Mesodermal cell (in vitro differentiated cells): ENCODE results near the gene KRTAP5-9.

ENCODE experiments used
- H3K27ac ChIP-seq: 2 replicates; pipeline ENCODE4 v1.7.0; 2013; ENCODE audit warnings: mild to moderate bottlenecking, low read depth, low read length, moderate library complexity; ENCODE audit not compliant: severe bottlenecking
- H3K36me3 ChIP-seq: 2 replicates; pipeline ENCODE4 v1.7.1; 2013; ENCODE audit warnings: mild to moderate bottlenecking, low read length, moderate library complexity; ENCODE audit not compliant: control insufficient read depth, insufficient read depth
- H3K4me1 ChIP-seq: one replicate; pipeline ENCODE4 v1.7.1; 2013; ENCODE audit warnings: mild to moderate bottlenecking, low read length; ENCODE audit not compliant: insufficient read depth, control insufficient read depth, poor library complexity, severe bottlenecking
- H3K4me3 ChIP-seq: 2 replicates; pipeline ENCODE4 v1.7.0; 2013; ENCODE audit warnings: low read length, control low read depth, mild to moderate bottlenecking; ENCODE audit not compliant: insufficient read depth, poor library complexity, severe bottlenecking; ENCODE audit errors: extremely low read depth
- H3K9me3 ChIP-seq: 2 replicates; pipeline ENCODE4 v1.7.1; 2013; ENCODE audit warnings: mild to moderate bottlenecking, low read length, moderate library complexity; ENCODE audit not compliant: control insufficient read depth
- WGBS, 2 experiments: methylation state at CpG; one replicate each; pipeline ENCODE4 v1.1.5; 2013; ENCODE audit warnings: missing lambda C conversion rate in 2 of 2; ENCODE audit not compliant: insufficient coverage in 2 of 2; 5-methylcytosine and 5-hydroxymethylcytosine counted together

KRTAP5-9 gene

DNA sequence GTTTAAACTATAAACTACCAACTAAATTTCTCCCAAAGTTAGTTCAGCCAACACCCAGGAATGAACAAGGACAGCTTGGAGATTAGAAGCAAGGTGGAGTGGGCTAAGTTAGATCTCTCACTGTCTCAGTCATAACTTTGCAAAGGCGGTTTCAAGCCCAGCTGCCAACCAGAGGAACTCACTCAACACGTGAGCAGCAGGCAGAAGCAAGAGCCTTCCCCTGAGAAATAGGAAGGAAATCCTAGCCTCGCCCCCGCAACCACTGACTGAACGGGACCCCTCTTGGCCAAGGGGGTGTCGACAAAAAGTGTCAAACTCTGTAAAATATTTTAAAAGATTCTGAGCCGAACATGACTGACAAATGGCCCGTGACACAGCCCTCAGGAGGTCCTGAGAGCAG, 4.4 kb upstream of the KRTAP5-9 start:
- Histone ChIP-seq H3K36me3 (no peaks in the 10 kb centered on the region), H3K4me1 (no peaks in the 10 kb centered on the region), H3K27ac (no peak overlapping the region), H3K4me3 (no peak overlapping the region), H3K9me3 (peaks cover 4% of the 10 kb centered on the region)
- WGBS, 2 experiments, result 86 to 89% methylated on average over 6 to 7 of the region's 8 CpGs

DNA sequence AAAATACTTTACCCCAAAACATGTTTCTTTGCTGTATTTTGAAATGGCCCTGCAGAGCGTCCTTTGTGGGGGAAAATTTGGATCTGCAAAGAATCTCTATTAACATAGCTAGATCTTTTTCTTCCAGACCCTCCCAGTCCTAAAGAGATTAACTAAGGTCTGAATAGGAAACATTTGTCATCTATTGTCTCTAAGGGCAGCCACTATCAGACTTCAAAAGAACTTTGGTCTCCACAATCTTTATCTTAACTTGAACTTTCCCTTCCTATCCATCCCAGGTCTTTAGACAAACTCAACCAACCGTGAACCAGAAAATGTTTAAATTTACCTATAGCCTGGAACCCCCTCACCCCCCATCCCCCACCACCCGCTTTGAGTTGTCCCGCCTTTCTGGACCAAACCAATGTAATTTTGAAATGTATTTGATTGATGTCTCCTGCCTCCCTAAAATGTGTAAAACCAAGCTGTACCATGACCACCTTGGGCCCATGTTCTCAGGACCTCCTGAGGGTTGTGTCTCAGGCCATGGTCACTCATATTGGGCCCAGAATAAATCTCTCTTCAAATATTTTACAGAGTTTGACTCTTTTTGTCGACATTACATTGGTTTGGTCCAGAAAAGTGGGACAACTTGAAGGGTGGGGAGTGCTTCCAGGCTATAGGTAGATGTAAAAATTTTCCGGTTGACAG, 3.5 kb upstream of the KRTAP5-9 start:
- no peak overlapping the region for H3K4me3 ChIP-seq
- H3K4me1 ChIP-seq, result no peaks in the 10 kb centered on the region
- WGBS, 2 experiments, result 90% methylated on average over 1 of the region's 6 CpGs; no CpG with 5 or more reads in 1 of the 2 experiments
- no peak overlapping the region for H3K27ac ChIP-seq
- peaks cover 4% of the 10 kb centered on the region for H3K9me3 ChIP-seq
- H3K36me3 ChIP-seq, result no peaks in the 10 kb centered on the region

DNA sequence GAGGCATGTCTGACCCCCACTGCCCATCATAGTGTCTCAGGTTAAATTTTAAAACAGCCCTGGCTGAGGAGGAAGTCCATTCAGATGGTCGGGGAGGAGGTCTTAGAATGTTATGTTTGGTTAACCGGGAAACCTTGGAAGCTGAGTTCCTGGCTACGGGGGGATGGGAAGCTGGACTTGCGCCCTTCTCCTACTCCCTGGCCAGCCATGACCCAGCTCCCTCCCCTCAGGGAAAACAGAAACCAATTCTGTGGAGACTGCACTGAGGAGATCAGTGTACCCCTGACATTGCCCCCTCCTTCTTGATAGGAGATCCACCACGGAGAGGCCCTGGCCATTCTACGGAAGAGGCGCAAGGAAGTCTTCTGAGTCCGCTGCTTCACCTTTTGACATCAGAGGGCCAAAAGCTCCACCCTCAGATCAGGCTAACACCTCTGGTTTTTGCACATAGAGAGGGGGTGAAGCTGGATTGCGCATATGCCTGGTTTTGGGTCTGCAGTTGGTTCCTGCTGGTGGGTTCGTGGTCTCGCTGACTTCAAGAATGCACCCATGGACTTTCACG, 2.7 kb upstream of the KRTAP5-9 start:
- Histone ChIP-seq H3K4me1 (no peaks in the 10 kb centered on the region), H3K4me3 (no peak overlapping the region), H3K27ac (no peak overlapping the region), H3K9me3 (peaks cover 4% of the 10 kb centered on the region), H3K36me3 (no peaks in the 10 kb centered on the region)
- WGBS, 2 experiments, result 97 to 98% methylated on average over 6 to 8 of the region's 12 CpGs

DNA sequence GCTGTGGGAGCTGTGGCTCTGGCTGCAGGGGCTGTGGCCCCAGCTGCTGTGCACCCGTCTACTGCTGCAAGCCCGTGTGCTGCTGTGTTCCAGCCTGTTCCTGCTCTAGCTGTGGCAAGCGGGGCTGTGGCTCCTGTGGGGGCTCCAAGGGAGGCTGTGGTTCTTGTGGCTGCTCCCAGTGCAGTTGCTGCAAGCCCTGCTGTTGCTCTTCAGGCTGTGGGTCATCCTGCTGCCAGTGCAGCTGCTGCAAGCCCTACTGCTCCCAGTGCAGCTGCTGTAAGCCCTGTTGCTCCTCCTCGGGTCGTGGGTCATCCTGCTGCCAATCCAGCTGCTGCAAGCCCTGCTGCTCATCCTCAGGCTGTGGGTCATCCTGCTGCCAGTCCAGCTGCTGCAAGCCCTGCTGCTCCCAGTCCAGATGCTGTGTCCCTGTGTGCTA, 514 bp downstream of the KRTAP5-9 start:
- Histone ChIP-seq H3K9me3 (peaks cover 4% of the 10 kb centered on the region), H3K36me3 (no peaks in the 10 kb centered on the region), H3K4me1 (no peaks in the 10 kb centered on the region), H3K4me3 (no peak overlapping the region), H3K27ac (no peak overlapping the region)
- 73 to 83% methylated on average over 5 of the region's 5 CpGs for WGBS, 2 experiments

DNA sequence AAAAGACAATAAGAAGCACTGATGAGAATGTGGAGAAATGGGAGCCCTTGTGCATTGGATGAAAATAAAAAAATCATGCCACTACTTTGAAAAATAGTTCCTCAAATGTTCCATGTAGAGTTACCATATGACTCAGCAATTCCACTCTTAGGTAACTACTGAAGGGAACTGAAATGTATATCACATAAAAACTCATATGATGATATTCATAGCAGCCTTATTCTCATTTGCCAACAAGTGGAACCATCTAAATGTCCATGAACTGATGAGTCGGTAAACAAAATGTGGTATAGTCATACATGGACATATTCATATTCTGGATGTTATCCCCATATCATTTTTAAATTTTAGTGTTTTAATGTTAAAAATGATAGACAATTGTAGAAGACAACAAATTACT, 3.5 kb downstream of the KRTAP5-9 start:
- no CpG with 5 or more reads among the region's 1 CpG for WGBS, 2 experiments
- H3K36me3 ChIP-seq, result no peaks in the 10 kb centered on the region
- H3K4me1 ChIP-seq, result no peaks in the 10 kb centered on the region

DNA sequence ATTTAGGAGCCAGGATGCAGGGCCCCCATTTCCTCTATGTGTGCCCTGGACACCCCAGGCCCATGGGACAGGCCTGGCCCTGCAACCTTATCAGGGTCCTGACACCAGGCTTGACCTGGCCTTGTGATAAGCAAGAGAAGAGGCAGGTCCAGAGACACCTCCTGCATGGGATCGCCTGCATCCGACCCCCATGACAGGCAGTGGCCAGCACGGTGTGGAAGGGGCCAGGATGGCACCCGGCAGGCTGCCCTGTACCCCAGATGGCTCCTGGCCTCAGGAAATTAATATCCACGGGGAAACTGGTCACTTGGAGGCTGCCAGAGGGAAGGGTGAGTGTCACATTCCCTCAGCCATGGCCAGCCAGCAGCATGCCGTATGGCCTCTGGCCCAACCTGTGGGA, 6.8 kb downstream of the KRTAP5-9 start:
- H3K9me3 ChIP-seq, result no peaks in the 10 kb centered on the region
- 84 to 98% methylated on average over 6 of the region's 6 CpGs for WGBS, 2 experiments
- H3K4me3 ChIP-seq, result no peak overlapping the region
- H3K27ac ChIP-seq, result no peak overlapping the region
- H3K4me1 ChIP-seq, result no peaks in the 10 kb centered on the region
- no peaks in the 10 kb centered on the region for H3K36me3 ChIP-seq

More for the DNA sequence above, 3.5 kb downstream of the KRTAP5-9 start:
- H3K9me3 ChIP-seq, result peaks cover 2% of the 10 kb centered on the region
- H3K27ac ChIP-seq, result no peak overlapping the region
- H3K4me3 ChIP-seq, result no peak overlapping the region

DNA sequence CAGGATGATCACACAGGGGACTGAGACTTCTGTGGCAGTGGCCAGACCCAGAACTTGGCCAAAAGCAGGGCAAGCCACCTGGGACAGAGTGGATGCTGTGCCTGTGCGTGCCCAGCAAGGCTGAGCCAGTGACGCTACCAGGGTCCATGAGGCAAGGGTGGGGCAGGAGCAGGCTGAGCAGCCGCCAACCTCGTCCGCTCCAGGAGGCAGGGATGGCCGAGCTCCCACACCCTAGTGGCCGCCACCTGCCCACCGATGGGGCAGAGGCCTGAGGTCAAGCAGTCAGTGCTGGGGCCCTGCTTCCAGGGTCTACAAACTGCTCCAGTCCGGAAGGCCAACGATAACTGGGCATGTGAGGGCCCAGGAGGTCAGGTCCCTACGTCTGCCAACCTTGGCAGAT, 7.3 kb downstream of the KRTAP5-9 start:
- Histone ChIP-seq H3K36me3 (no peaks in the 10 kb centered on the region), H3K9me3 (no peaks in the 10 kb centered on the region), H3K4me3 (no peak overlapping the region), H3K4me1 (no peaks in the 10 kb centered on the region), H3K27ac (no peak overlapping the region)
- 92 to 98% methylated on average over 9 to 11 of the region's 11 CpGs for WGBS, 2 experiments

DNA sequence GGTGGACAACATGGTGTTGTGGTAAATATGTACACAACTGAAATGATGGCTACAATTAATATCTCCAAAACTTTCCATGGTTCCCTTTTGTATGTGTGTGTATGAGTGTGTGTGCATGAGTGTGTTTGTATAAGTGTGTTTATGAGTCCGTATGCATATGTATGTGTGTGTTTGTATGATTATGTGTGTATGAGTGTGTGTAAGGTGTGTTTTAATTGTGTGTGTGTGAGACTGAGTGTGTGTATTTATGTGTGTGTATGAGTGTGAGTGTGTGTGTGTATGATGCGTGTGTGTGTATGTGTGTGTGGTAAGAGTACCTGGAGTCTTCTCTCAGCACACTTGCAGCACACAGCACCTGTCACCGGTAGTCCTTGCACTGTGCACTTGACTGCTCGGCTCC, 7.8 kb downstream of the KRTAP5-9 start:
- 90 to 100% methylated on average over 1 to 3 of the region's 4 CpGs for WGBS, 2 experiments
- Histone ChIP-seq H3K9me3 (no peaks in the 10 kb centered on the region), H3K4me1 (no peaks in the 10 kb centered on the region), H3K4me3 (no peak overlapping the region), H3K36me3 (no peaks in the 10 kb centered on the region), H3K27ac (no peak overlapping the region)

DNA sequence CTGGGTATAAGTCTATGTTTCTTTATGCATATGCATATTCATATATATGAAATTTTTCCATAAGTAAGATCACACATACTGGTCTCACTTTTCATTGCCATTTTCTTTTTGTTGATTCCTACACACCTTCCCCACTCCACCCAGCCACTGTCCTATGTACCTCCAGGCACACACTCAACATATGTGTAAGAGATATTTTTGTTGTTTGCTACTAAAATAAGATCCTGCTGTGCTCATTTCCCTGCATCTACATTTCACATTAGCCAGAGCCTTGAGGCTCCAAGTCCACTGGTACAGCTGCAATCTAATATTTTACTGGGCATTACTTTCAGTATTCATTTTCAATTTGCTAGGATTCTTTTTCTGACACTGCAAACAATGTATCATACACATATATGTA, 9.0 kb downstream of the KRTAP5-9 start:
- H3K36me3 ChIP-seq, result no peaks in the 10 kb centered on the region
- H3K27ac ChIP-seq, result no peak overlapping the region
- H3K4me3 ChIP-seq, result no peak overlapping the region
- H3K9me3 ChIP-seq, result peaks cover 2% of the 10 kb centered on the region
- no peaks in the 10 kb centered on the region for H3K4me1 ChIP-seq

DNA sequence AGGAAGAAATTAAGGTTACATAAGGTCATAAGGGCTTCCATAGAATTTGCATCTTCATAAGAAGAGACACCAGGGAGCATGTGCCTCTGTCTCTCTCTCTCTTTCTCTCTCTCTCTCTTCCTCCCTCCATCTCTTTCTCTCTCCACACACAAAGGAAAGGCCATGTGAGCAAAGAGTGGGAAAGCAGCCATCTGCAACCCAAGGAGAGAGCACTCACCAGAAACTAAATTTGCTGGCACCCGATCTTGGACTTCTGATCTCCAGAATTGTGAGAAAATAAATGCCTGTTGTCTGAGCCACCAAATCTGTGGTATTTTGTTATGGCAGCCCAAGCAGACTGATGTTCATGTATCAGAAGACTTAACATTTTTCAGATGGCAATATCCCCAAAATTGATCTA, 10.8 kb downstream of the KRTAP5-9 start:
- H3K4me1 ChIP-seq, result no peaks in the 10 kb centered on the region
- no peaks in the 10 kb centered on the region for H3K36me3 ChIP-seq
- H3K4me3 ChIP-seq, result no peak overlapping the region
- no peak overlapping the region for H3K27ac ChIP-seq
- H3K9me3 ChIP-seq, result peaks cover 2% of the 10 kb centered on the region
- 100% methylated on average over 1 of the region's 1 CpG; no CpG with 5 or more reads in 1 of the 2 experiments for WGBS, 2 experiments

DNA sequence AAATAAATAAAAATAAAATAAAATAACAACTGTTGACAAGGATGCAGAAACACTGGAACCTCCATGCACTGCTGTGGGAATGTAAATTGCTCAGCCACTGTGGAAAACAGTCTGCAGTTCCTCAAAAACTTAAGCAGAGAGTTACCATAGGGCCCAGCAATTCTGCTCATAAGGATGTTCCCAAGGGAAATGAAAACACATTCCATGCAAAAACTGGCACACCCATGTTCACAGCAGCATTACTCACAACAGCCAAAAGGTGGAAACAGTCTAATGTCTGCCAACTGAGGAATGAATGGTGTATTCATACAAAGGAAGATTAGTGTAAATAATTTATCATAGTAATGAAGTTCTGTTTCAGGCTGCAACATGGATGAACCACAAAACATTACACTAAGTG, 13.9 kb downstream of the KRTAP5-9 start:
- Histone ChIP-seq H3K9me3 (peaks cover 2% of the 10 kb centered on the region), H3K27ac (no peak overlapping the region)

More for the DNA sequence above, 13.9 kb downstream of the KRTAP5-9 start:
- H3K4me3 ChIP-seq, result no peak overlapping the region
- no peaks in the 10 kb centered on the region for H3K4me1 ChIP-seq
- H3K36me3 ChIP-seq, result no peaks in the 10 kb centered on the region
